ENCODE measurements around the gene SEMA3F. TPM values are rescaled to one million over a fixed set of nuclear protein-coding genes. Genes with fewer than 3 reads are reported as not detected.

SEMA3F gene
- under 1 TPM; 0.34 to 0.43 TPM for total RNA-seq

GRCh38 chr3:50154840-50155490, at the start of gene SEMA3F:
Gene SEMA3F (plus strand): TSS chr3:50155324. CDS start chr3:50159623, 4,299 bp downstream.
- DNase-seq (peak; percentile 63), ATAC-seq (peak; percentile 92)
- ChIA-PET CTCF (interaction anchor here (0.8 kb wide), 1 partner anchor 10 kb away, joined by 4 read pairs; no protein-coding TSS in a partner anchor), POLR2A (no interaction called here)
- Mint-ChIP-seq H3K9me3 (no peaks in the 10 kb centered on the region), H3K27me3 (peaks cover 30% of the 10 kb centered on the region), H3K36me3 (ENCODE audit: low read depth) (no peaks in the 10 kb centered on the region), H3K27ac (no peak within 1 kb of the TSS), H3K4me3 (peak within 1 kb of the TSS; percentile 55), H3K4me1 (ENCODE audit: low read depth) (peaks cover 8% of the 10 kb centered on the region)
- intact Hi-C loops (cut with micrococcal nuclease), result no loop called here
- TF ChIP-seq, protein P1, sequence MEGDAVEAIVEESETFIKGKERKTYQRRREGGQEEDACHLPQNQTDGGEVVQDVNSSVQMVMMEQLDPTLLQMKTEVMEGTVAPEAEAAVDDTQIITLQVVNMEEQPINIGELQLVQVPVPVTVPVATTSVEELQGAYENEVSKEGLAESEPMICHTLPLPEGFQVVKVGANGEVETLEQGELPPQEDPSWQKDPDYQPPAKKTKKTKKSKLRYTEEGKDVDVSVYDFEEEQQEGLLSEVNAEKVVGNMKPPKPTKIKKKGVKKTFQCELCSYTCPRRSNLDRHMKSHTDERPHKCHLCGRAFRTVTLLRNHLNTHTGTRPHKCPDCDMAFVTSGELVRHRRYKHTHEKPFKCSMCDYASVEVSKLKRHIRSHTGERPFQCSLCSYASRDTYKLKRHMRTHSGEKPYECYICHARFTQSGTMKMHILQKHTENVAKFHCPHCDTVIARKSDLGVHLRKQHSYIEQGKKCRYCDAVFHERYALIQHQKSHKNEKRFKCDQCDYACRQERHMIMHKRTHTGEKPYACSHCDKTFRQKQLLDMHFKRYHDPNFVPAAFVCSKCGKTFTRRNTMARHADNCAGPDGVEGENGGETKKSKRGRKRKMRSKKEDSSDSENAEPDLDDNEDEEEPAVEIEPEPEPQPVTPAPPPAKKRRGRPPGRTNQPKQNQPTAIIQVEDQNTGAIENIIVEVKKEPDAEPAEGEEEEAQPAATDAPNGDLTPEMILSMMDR (IDR thresholded peaks at IDR 0.05), result no peak

DNA sequence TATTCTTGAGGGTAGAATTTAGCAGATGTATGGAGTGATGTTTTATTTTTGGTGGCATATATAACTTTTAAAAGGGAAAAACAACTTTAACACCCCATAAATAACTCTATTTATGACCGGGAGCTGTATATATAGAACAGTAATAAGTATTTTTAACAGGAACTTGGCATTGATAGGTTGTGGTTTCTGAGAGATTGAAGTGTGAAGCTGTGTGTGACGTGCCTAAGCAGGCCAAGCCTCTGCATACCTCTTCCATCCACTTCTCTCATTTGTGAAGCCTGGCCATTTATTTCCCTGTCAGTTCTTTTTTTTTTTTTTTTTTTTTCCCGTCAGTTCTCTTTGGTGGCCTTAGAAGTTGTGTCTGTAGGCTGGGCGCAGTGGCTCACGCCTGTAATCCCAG, 43.4 kb upstream of the SEMA3F start:
- no peak overlapping the region for H3K4me3 Mint-ChIP-seq

GRCh38 chr3:50112462-50112861, 42.7 kb upstream of the SEMA3F start:
- Mint-ChIP-seq H3K4me1 (ENCODE audit: low read depth) (peaks cover 4% of the 10 kb centered on the region), H3K36me3 (ENCODE audit: low read depth) (peaks cover 66% of the 10 kb centered on the region), H3K9me3 (no peaks in the 10 kb centered on the region), H3K27ac (no peak overlapping the region), H3K4me3 (no peak overlapping the region), H3K27me3 (no peaks in the 10 kb centered on the region)
- POLR2A ChIA-PET, result interaction anchor here (1.0 kb wide), 1 partner anchor 113 kb away, joined by 3 read pairs; no protein-coding TSS in a partner anchor
- DNase-seq (no peak), ATAC-seq (no peak)
- intact Hi-C loops (cut with micrococcal nuclease), result no loop called here
- CTCF ChIA-PET, result interaction anchor here (0.8 to 1.6 kb wide), 4 partner anchors 8 to 18 kb away, joined by 3 to 5 read pairs (median 4); no protein-coding TSS in a partner anchor
- TF ChIP-seq, protein P1 (IDR thresholded peaks at IDR 0.05), result no peak

More for the DNA sequence above, 43.4 kb upstream of the SEMA3F start:
- CTCF ChIA-PET, result interaction anchor here (1.4 to 1.6 kb wide), 2 partner anchors 9 to 11 kb away, joined by 4 to 5 read pairs; no protein-coding TSS in a partner anchor
- no peaks in the 10 kb centered on the region for H3K27me3 Mint-ChIP-seq
- intact Hi-C loops (cut with micrococcal nuclease), result no loop called here
- H3K36me3 Mint-ChIP-seq (ENCODE audit: low read depth), result peaks cover 66% of the 10 kb centered on the region
- POLR2A ChIA-PET, result interaction anchor here (1.0 kb wide), 1 partner anchor 114 kb away, joined by 3 read pairs; no protein-coding TSS in a partner anchor
- TF ChIP-seq, protein P1 (IDR thresholded peaks at IDR 0.05), result no peak
- peaks cover 4% of the 10 kb centered on the region for H3K4me1 Mint-ChIP-seq (ENCODE audit: low read depth)
- H3K9me3 Mint-ChIP-seq, result no peaks in the 10 kb centered on the region
- H3K27ac Mint-ChIP-seq, result peak overlapping the region; percentile 3
- no peak for DNase-seq
- ATAC-seq, result no peak

DNA sequence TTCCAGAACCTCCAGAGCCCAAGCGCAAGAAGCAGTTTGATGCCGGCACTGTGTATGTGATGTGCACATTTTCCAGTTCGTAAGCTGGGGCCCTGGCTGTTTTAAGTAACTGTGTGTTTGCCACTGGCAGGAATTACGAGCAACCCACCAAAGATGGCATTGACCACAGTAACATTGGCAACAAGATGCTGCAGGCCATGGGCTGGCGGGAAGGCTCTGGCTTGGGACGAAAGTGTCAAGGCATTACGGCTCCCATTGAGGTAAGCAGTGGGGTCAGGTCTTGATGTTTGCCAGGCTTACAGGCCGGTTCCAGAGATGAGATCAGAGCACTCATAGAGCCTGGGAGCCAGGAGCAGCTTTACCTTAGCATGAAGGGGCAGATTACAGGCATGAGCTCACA, 38.0 kb upstream of the SEMA3F start:
- Mint-ChIP-seq H3K27ac (no peak overlapping the region), H3K36me3 (ENCODE audit: low read depth) (peaks cover 50% of the 10 kb centered on the region), H3K4me1 (ENCODE audit: low read depth) (no peaks in the 10 kb centered on the region), H3K4me3 (no peak overlapping the region), H3K27me3 (no peaks in the 10 kb centered on the region), H3K9me3 (no peaks in the 10 kb centered on the region)
- ChIA-PET POLR2A (interaction anchor here (0.7 to 1.5 kb wide), 3 partner anchors 12 to 28 kb away, joined by 3 read pairs; no protein-coding TSS in a partner anchor), CTCF (interaction anchor here (1.8 kb wide), 1 partner anchor 12 kb away, joined by 5 read pairs; no protein-coding TSS in a partner anchor)
- intact Hi-C loops (cut with micrococcal nuclease), result no loop called here
- DNase-seq (no peak), ATAC-seq (no peak)
- TF ChIP-seq, protein P1 (IDR thresholded peaks at IDR 0.05), result no peak

DNA sequence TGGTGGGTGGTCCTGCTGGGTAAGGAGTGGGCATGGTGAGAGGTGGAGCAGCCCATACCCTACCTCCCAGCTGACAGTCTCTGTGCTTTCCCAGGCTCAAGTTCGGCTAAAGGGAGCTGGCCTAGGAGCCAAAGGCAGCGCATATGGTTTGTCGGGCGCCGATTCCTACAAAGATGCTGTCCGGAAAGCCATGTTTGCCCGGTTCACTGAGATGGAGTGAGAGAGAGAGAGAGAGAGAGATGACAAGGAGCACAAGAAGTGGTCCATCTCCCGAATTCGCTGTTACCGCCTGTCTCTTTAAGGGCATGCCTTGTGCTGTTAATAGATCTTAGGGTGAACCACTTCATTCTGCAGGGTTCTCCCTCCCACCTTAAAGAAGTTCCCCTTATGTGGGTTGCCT, 36.9 kb upstream of the SEMA3F start:
- intact Hi-C loops (cut with micrococcal nuclease), result no loop called here
- Mint-ChIP-seq H3K36me3 (ENCODE audit: low read depth) (peaks cover 47% of the 10 kb centered on the region), H3K27ac (no peak overlapping the region), H3K4me1 (ENCODE audit: low read depth) (no peaks in the 10 kb centered on the region), H3K4me3 (no peak overlapping the region), H3K27me3 (no peaks in the 10 kb centered on the region), H3K9me3 (no peaks in the 10 kb centered on the region)
- POLR2A ChIA-PET, result interaction anchor here (1.5 to 1.6 kb wide), 2 partner anchors 10 to 18 kb away, joined by 3 to 6 read pairs; no protein-coding TSS in a partner anchor
- ATAC-seq, result no peak
- TF ChIP-seq, protein P1 (IDR thresholded peaks at IDR 0.05), result no peak
- CTCF ChIA-PET, result interaction anchor here (1.3 to 3.6 kb wide), 3 partner anchors 10 to 71 kb away, joined by 3 to 17 read pairs (median 5); no protein-coding TSS in a partner anchor
- no peak for DNase-seq

All from activated CD8-positive, alpha-beta T cell treated with anti-CD3 and anti-CD28 coated beads for 36 hours (primary cell).